HG03469 (cell line): Measurements from ENCODE around the gene PALM.
"Not testable (repeated sequence)": the region's sequence is repeated elsewhere in the genome, so short reads cannot be mapped to it uniquely, and the experiment has no call there.

Source experiments
- ATAC-seq: cut with Tn5 transposase; IDR thresholded peaks from one replicate; pipeline ENCODE4 v1.9.1; 2021; ENCODE audit warnings: mild to moderate bottlenecking, moderate library complexity, moderate number of reproducible peaks; ENCODE audit not compliant: unreplicated experiment

The PALM gene

DNA sequence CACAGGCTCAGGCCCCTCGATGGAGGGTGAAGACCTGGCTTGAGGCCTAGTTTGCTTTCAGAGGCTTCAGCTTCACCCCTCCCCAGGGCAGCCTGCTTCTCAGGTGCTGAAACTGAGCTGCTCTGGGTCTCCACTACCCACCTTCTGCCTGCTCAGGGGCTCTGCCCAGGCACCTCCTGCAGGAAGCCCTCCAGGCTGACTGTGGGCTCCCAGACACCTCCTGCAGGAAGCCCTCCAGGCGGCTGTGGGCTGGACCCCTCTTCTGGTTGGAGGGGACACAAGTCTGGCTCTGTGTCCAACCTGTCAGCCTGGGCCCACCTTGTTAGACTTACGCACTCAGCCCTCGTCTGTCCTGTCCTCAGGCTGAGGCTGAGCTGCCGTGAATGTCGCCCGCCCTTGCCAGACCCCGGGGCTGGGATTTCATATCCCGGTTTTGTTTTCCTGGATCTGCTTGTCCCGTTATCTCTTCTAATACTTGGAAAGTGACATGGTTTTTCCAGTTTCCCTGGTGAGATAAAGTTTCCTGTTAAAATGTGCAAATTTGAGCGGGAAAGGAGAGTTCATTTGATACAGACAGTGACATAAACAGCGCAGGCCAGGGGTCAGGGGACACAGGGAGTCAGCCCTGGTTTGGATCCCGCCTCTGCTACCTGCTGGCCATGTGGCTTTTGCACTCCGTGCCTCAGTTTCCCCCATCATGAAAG is 21.4 kb downstream of the PALM start:
- ATAC-seq = no peak

DNA sequence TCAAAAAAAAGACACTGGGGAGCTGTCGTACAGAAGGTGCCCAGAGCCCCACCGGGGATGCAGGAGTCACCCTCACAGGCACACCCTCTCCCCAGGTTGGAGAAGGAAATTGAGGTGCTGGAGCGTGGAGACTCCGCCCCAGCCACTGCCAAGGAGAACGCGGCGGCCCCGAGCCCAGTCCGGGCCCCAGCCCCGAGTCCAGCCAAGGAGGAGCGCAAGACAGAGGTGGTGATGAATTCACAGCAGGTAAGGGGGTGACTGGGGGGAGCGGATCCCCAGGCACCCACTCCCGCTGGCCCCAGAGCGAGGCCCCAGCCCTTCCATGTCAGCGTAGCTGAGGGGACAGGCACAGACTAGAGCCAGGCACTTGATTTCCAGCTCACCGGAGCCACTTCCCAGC is 22.3 kb downstream of the PALM start:
- ATAC-seq = no peak

DNA sequence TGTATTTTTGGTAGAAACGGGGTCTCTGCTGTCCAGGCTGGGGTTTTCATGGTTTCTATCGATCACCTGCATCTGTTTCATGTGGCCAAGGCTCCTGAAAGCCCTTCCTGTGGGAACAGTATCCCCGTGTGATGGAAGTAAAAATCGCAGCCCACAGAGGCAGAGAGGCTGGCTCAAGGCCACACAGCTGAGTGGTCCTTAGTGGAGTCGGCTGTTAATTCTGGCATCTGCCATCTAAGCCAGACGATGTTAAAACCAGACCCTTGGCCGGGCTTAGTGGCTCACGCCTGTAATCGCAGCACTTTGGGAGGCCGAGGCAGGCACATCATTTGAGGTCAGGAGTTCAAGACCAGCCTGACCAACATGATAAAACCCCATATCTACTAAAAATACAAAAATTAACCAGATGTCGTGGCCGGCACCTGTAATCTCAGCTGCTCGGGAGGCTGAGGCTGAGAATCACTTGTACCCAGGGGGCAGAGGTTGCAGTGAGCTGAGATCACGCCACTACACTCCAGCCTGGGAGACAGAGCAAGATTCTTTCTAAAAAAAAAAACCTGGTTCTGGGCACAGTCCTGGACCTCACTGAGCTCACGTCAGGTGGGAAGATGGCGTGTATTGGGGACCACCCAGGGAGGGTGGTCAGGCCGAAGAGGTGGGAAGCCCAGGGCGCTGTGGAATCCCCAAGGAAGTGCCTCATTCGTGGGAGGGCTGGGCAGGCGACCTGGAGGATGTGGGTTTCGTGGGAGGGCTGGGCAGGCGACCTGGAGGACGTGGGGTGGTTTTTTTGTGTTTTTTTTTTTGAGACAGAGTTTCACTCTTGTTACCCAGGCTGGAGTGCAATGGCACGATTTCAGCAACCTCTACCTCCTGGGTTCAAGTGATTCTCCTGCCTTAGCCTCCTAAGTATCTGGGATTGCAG is 23.7 kb downstream of the PALM start:
- no peak for ATAC-seq

DNA sequence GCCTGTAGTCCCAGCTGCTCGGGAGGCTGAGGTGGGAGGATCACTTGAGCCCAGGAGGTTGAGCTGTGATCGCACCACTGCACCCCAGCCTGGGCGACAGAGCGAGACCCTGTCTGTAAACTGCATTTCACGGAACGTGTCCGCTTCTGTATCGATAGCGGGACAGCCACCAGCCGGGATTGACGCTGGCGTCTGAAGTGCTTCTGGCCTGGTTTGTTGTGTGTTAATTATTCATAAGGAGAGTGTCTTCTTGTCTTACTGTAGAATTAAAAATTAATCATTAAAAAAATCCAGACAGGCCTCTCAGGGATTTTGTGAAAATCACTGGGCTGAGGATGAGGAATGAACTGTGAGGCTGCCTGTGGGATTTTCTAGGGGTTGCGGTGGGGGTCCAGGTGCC is 26.0 kb downstream of the PALM start:
- no peak for ATAC-seq

DNA sequence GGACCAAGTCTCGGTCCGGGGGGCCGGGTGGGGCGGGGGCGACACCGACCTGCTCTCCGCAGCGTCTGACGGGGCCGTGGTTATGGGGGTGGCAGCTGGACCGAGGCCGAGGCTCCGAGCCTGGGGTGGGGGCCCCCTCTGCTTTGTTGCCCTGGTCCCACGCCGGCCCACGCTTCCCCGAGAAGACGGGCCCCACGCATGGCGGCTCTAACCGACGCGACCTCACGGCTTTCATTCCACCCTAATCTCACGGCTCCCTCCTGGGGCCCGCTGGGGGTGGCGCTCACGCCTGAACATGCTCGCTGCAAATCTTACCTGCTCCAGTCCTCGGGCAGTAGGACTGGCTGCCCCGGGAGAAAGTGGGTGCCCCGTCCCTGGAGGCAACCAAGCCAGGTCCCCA is 27.4 kb downstream of the PALM start:
- ATAC-seq = no peak

DNA sequence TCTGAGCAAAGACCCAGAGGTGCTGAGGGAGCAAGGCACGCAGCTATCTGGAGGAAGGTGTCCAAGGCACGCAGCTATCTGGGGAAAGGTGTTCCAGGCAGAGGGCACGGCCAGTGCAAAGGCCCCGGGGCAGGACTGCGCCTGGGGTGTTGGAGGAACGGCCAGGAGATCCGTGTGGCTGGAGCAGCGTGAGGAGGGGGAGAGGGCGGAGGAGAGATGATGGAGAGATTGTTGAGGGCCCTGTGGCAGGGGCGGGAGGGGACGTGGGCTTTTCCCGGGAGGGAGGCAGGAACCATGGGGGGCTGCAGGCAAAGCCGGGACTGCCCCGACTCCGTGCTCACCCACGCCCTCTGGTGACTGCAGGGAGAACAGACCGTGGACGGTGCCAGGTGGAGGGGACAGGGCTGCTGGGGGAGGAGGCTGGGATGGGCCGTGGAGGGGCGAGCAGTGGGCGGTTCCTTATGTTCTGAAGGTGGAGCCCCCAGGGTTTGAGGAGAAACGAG is 28.9 kb downstream of the PALM start:
- ATAC-seq = no peak

DNA sequence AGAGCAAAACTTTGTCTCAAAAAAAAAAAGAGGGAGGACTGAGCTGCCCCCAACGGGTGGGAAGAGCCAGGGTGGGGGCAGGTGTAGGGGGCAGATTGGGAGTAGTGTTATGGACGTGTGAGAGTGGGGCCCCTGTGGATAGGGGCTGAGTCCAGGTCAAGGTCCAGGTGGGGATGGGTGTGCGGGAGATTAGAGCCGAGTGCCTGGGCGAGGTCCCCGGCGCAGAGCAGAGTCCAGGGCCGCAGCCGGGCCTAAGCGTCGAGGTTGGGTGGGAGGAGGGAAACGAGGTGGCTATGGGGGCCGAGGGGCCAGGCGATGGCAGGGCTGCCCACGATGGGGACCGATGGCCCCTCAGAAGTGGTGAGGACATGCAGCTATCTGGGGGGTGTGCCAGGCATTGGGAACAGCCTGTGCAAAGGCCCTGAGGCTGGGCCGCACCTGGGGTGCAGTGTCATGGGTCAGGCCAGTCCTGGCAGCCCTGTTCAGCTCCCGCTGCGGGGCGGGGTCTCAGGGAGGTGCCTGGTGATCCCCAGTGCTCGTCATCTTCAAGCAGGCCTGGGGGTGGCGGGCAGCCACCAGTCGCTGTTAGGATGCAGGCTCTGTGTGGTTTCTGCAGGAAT is 29.9 kb downstream of the PALM start:
- ATAC-seq = no peak

DNA sequence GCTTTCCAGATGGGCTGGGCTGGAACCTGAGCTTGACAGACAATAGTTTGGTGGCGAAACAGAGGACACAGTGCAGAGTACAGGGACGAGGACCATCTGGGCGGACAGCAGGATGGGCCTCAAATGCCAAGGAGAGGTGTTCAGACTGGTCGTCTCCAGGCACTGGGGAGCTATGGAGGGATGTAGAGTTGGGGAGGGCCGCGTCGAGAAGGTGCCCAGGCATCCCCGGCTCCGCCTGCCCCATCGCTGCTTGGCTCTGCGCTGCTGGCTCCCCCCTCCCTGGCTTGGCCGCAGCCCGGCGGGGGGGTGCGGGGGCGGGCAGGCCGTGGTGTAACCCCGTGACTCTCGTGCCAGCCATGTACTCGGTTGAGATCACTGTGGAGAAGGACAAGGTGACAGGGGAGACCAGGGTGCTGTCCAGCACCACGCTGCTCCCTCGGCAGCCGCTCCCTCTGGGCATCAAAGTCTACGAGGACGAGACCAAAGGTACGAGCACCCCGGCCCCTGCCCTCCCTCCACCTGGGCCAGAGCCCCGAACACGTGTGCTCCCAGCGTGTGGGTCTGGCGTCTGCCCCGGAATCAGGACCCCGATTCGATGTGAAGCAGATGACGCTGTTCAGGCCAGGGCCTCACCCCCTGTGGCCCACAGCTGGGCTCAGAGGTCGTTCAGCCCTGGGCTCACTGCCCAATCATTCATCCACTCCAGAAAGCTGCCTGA is 31.4 kb downstream of the PALM start:
- no peak for ATAC-seq

DNA sequence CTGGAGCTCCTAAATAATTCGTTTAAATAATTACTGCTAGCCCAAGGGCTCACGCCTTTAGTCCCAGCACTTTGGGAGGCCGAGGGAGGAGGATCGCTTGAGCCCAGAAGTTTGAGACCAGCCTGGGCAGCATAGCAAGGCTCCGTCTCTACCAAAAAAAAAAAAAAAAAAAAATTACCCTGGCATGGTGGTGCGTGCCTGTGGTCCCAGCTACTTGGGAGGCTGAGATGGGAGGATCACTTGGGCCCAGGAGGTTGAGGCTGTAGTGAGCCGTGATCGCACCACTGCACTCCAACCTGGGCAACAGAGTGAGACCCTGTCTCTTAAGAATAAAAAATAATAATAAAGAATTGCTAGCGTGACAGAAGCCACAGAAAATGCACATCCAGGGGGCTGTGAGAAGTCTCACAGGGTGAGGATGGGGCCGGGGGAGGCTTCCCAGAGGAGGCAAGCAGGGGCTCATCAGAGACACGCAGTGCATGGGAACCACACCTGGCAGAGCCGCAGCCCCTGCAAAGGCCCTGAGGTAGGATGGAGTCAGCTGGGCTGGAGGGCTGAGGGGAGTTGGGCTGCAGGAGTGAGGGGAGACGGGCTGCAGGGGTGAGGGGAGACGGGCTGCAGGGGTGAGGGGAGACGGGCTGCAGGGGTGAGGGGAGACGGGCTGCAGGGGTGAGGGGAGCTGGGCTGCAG is 32.2 kb downstream of the PALM start:
- ATAC-seq = not testable (repeated sequence)

DNA sequence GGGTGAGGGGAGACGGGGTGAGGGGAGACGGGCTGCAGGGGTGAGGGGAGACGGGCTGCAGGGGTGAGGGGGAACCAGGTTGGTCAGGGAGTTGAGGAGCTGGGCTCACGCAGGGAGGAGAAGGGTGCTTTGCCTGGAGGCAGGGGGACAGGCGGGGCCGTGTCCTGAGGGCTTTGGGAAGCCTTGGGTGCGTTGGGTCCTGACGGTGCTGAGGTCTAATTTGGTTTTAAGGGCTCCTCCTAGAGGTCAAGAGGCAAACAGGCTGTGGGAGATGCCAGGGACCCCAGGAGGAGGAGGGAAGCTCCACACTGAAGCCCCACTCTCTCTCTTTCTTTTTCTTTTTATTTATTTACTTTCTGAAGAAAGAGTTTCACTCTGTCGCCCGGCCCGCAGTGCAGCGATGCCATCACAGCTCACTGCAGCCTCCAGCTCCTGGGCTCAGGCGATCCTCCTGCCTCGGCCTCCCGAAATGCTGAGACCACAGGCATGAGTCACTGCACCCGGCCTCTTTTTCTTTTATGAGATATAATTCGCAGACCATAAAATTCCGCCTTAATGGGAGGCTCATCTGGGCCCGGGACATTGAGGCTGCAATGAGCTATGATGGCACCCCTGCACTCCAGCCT is 32.9 kb downstream of the PALM start:
- no peak for ATAC-seq

DNA sequence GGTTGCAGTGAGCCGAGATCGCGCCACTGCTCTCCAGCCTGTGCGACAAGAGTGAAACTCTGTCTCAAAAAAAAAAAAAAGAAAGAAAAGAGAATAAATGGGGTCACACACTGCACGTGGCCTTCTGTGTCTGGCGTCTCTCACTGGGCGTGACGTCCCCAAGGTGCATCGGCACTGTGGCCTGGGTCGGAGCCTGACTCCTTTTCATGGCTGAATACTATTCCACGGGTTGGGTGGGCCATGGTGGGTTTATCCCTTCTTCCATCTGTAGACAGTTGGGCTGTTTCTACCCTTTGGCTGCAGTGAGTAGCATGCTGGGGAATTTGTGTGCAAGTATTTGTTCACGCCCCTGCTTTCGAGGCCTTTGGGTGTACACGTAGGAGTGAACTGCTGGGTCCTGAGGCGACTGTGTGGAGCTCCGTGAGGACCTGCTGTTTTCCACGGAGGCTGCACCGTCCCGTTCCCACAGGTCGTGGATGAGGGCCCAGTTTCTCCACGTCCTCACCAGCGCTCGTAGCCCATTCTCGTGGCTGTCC is 33.9 kb downstream of the PALM start:
- ATAC-seq = no peak

DNA sequence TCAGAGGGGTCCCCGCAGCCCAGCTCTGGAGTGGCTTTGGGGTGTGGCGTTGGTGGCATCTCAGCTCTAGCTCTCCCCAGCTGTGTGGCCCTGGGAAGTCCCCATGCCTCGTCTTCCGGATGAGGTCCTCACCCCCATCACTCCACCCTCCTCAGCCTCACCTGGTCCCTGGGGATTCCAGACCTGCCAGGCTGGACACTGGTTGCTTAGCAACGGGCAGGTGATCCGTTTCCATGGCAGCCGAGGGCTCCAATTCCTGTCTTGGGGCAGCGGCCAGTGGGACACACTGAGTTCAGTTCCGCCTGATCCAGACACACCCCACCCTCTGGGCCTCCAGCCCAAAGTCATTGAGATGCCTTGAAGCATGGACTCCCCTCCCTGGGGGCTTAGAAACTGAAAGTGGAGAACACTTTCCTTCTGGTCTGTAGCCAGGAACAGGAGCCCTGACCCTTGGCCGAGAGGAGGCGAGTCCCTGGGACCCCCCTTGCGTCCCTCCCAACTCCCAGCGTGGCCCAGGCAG is 34.5 kb downstream of the PALM start:
- no peak for ATAC-seq

DNA sequence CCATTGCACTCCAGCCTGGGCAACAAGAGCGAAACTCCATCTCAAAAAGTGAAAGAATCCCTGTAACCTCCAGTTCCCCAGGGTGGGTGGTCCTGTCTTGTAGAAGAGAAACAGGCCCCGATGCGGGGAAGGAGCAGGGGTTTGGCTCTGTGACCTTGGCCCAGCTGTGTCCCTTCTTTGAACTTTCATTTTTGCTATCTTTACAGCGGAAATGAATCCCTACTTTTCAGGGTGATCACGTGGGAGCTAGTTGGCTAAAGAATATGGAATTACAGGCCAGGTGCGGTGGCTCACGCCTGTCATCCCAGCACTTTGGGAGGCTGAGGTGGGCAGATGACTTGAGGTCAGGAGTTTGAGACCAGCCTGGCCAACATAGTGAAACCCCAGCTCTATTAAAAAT is 36.4 kb downstream of the PALM start:
- not testable (repeated sequence) for ATAC-seq

DNA sequence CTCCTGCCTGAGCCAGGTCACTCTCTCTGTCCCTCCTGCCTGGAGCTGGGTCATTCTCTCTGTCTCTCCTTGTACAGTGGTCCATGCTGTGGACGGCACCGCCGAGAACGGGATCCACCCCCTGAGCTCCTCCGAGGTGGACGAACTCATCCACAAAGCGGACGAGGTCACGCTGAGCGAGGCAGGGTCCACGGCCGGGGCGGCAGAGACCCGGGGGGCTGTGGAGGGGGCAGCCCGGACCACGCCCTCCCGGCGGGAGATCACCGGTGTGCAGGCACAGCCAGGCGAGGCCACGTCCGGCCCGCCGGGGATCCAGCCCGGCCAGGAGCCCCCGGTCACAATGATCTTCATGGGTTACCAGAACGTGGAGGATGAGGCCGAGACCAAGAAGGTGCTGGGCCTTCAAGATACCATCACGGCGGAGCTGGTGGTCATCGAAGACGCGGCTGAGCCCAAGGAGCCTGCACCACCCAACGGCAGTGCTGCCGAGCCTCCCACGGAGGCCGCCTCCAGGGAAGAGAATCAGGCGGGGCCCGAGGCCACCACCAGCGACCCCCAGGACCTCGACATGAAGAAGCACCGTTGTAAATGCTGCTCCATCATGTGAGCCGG is 37.6 kb downstream of the PALM start:
- no peak for ATAC-seq

DNA sequence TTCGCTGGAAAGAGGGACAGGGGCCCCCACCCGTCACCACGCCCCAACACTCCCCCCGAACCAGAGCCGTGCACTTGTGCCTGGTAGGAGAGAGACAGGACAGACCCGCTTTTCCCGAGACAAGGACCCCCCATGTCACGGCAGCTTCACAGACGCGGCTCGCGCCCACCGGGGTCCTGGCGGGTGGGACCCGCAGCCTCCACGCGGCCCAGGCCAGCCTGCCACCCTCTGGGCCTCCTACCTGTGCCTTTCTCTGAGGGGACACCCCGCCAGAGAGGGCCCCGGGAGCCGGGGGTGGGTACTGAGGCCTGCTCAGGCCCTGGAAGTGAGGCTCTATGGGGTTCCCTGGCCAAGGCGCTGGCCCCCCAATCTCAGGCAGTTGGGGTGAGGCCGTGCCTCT is 38.2 kb downstream of the PALM start:
- no peak for ATAC-seq

DNA sequence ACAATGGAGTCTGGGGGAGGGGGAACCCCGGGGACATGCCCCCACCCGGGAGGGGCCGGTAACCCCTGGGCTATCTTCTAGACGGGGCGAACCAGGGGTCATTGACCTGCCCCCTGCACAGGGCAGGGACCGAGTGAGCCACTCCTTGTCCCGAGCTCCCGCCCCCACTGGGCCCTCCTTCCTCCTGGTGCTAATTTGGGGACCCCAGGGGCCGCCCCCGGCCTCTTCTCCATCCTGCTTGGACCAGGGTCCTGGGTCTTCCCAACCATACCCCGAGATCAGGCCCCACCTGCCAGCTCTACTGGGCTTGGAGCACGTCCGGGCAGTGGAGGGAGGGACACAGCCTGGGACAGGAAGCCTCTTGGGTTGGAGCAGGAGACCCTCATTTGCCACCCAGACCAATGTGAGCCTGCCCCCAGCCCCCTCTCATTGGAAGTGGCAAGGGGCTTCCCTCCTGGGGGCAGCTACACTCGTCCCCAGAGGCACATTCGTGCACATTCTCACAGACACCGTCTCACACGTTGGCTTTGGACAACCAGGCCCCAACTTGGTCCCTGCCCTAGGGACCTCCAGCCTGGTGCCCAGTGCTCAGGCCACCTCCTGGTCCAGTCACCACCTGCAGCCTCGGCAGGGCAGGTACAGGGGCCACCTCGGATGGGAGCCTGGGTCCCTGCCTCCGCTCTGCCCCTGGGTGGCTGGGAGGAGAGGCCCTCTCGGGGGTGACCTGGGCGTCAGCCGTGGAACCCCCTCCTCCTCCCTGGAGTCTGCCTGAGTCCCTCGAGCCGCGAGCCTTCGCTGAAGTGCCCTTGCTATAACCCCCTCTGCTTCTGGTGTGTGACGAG is 38.9 kb downstream of the PALM start:
- no peak for ATAC-seq

DNA sequence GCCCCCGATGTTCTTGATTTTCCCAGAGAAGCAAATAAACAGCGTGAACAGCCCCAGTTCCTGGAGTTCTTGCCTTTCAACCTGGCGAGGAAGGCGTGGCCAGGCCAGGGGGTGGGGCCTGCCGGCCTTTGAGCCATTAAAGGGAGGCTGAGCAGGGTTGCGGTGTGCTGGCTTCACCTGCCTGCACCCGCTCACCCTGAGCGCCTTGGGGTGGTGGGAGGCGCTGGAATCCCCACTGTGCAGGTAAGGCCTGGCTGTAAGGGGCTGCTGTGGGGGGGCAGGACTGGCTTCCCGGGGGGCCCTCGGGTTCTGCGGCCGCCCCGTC is 39.5 kb downstream of the PALM start:
- ATAC-seq = no peak

DNA sequence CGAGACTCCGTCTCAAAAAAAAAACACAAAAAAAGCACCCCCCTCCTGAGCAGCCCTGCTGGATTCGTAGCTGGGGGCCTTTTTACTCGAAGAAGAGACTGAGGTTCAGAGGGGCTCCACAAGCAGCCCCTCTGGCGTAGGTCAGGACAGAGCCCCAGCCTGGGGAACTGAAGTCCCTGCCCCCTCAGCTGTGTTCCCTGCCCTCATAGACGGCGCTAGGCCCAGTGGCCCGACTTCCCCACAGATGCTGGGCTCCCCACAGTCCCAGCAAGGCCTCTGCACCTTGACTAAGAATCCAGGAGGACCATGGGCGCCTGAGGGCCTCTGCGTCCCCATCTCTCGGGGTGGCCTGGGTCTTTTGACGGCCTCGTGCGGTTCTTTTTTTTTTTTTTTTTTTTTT is 41.1 kb downstream of the PALM start:
- ATAC-seq = no peak
